ENCODE measurements around the gene TREX2. TPM values are rescaled to one million over a fixed set of nuclear protein-coding genes. Genes with fewer than 3 reads are reported as not detected.

The TREX2 gene
- total RNA-seq, 1 experiment from 2014 or later, result 2.9 TPM

DNA sequence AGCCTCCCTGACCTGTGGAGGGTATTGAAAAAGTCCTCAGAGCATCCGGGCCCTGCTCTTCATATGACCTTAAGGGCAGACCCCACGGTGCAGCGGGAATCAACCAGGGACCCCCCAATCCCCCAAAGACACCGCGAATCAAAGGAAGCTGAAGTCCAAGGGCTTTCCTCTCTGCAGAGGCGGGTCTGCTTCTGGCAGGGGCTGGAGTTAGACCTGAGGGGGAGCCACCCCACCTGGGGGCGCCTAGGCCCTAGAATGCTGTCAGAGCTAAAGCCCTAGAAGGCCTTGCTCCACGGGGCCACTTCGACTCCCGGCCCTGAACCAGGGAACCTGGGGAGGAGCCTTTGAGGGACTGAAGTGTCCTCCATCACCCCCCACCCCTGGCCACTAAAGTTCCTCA lies 27.3 kb upstream of the TREX2 start:
- Histone ChIP-seq H3K79me2 (ENCODE audit: insufficient read depth, low read length) (peaks cover 8% of the 10 kb centered on the region), H3K9ac (ENCODE audit: low read length) (no peak overlapping the region), H3K27ac (ENCODE audit: low read depth, low read length) (no peak overlapping the region), H2AFZ (ENCODE audit: low read depth, low read length, poor library complexity, severe bottlenecking) (no peak overlapping the region), H4K20me1 (ENCODE audit: insufficient read depth) (no peaks in the 10 kb centered on the region), H3K9me3 (ENCODE audit: control insufficient read depth in 1 of 2, insufficient read depth in 1 of 2, low read depth in 1 of 2, low read length in 2 of 2) (no peaks in the 10 kb centered on the region), H3K4me2 (ENCODE audit: low read length) (no peak overlapping the region), H3K9me2 (ENCODE audit: insufficient read depth) (no peaks in the 10 kb centered on the region), H3K27me3 (ENCODE audit: insufficient read depth, low read length) (no peaks in the 10 kb centered on the region), H3K36me3 (ENCODE audit: control insufficient read depth in 1 of 2, insufficient read depth in 2 of 2, low read length in 2 of 2) (no peaks in the 10 kb centered on the region), H3K4me3 (replicated peaks in 1 of 2; ENCODE audit: low read depth in 1 of 2, low read length in 2 of 2) (no peak overlapping the region), H3K4me1 (ENCODE audit: control insufficient read depth in 1 of 2, insufficient read depth in 2 of 2, low read length in 2 of 2) (peaks cover 0 to 5% of the 10 kb centered on the region in 2 experiments; a peak in 1 of 4 replicates)
- BruUV-seq (replicated peaks), result no TSS peak
- intact Hi-C loops (cut with micrococcal nuclease), result no loop called here
- no peak for ATAC-seq
- CTCF ChIA-PET, result no interaction called here
- POLR2A ChIA-PET, result no interaction called here
- no peak for DNase-seq (ENCODE audit: low read depth, low spot score)
- RAD21 ChIA-PET (ENCODE audit: low non-redundant PET in 1 of 2, low total read pairs in 2 of 2, uncharacterized antibody in 2 of 2, unreplicated experiment in 2 of 2), result no interaction called here
- TF ChIP-seq ZFX (IDR thresholded peaks at IDR 0.05), result no peak
- no peak for TF ChIP-seq CBX3 (IDR thresholded peaks at IDR 0.05; ENCODE audit: low read depth)
- TF ChIP-seq, protein P1, sequence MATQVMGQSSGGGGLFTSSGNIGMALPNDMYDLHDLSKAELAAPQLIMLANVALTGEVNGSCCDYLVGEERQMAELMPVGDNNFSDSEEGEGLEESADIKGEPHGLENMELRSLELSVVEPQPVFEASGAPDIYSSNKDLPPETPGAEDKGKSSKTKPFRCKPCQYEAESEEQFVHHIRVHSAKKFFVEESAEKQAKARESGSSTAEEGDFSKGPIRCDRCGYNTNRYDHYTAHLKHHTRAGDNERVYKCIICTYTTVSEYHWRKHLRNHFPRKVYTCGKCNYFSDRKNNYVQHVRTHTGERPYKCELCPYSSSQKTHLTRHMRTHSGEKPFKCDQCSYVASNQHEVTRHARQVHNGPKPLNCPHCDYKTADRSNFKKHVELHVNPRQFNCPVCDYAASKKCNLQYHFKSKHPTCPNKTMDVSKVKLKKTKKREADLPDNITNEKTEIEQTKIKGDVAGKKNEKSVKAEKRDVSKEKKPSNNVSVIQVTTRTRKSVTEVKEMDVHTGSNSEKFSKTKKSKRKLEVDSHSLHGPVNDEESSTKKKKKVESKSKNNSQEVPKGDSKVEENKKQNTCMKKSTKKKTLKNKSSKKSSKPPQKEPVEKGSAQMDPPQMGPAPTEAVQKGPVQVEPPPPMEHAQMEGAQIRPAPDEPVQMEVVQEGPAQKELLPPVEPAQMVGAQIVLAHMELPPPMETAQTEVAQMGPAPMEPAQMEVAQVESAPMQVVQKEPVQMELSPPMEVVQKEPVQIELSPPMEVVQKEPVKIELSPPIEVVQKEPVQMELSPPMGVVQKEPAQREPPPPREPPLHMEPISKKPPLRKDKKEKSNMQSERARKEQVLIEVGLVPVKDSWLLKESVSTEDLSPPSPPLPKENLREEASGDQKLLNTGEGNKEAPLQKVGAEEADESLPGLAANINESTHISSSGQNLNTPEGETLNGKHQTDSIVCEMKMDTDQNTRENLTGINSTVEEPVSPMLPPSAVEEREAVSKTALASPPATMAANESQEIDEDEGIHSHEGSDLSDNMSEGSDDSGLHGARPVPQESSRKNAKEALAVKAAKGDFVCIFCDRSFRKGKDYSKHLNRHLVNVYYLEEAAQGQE (IDR thresholded peaks at IDR 0.05; ENCODE audit: low read depth), result no peak

DNA sequence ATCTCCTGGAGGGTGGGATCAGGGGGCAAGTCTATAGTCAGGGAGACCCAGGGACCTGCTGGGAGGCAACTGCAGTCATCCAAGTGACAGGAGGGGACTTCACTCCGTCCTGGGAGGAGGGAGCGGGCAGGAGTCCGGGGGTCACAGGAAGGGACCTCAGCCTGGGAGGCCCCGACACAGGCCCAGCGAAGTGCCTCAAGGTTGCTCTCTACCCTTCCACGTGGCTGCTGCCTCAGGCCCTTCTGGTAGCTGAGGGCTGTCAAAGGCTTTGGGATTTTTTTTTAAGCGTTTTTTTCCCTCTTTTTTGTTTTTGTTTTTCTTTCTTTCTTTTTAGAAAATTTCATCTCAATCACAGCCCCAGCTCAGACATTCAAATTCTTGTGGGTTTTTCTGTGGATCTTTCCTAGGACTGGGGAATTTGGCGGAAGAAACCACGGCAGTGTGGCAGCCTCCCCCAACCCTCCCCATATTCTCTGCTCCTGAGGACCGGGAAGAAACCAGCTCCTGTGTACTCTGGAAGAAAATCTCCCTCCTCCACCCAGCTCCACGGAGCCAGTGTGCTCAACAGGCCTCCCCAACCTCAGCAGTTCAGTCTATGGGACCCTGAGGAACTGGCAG lies 25.9 kb upstream of the TREX2 start:
- Histone ChIP-seq H2AFZ (ENCODE audit: low read depth, low read length, poor library complexity, severe bottlenecking) (no peak overlapping the region), H3K27ac (ENCODE audit: low read depth, low read length) (no peak overlapping the region), H3K9ac (ENCODE audit: low read length) (no peak overlapping the region), H3K4me1 (ENCODE audit: control insufficient read depth in 1 of 2, insufficient read depth in 2 of 2, low read length in 2 of 2) (peaks cover 0 to 5% of the 10 kb centered on the region in 2 experiments; a peak in 1 of 4 replicates), H3K27me3 (ENCODE audit: insufficient read depth, low read length) (no peaks in the 10 kb centered on the region), H3K36me3 (ENCODE audit: control insufficient read depth in 1 of 2, insufficient read depth in 2 of 2, low read length in 2 of 2) (no peaks in the 10 kb centered on the region), H3K4me2 (ENCODE audit: low read length) (no peak overlapping the region), H3K9me2 (ENCODE audit: insufficient read depth) (no peaks in the 10 kb centered on the region), H3K9me3 (ENCODE audit: control insufficient read depth in 1 of 2, insufficient read depth in 1 of 2, low read depth in 1 of 2, low read length in 2 of 2) (no peaks in the 10 kb centered on the region), H4K20me1 (ENCODE audit: insufficient read depth) (no peaks in the 10 kb centered on the region), H3K4me3 (replicated peaks in 1 of 2; ENCODE audit: low read depth in 1 of 2, low read length in 2 of 2) (no peak overlapping the region), H3K79me2 (ENCODE audit: insufficient read depth, low read length) (peaks cover 8% of the 10 kb centered on the region)
- POLR2A ChIA-PET, result interaction anchor here (0.6 kb wide), 1 partner anchor 499 kb away, joined by 3 read pairs; no protein-coding TSS in a partner anchor
- BruUV-seq (replicated peaks), result no TSS peak
- RAD21 ChIA-PET (ENCODE audit: low non-redundant PET in 1 of 2, low total read pairs in 2 of 2, uncharacterized antibody in 2 of 2, unreplicated experiment in 2 of 2), result interaction anchor here in 1 of 2 experiments (1.7 kb wide), 1 partner anchor 35 kb away, joined by 12 read pairs; no protein-coding TSS in a partner anchor
- CTCF ChIA-PET, result interaction anchor here (0.9 to 1.9 kb wide), 2 partner anchors 9 to 35 kb away, joined by 3 to 7 read pairs; no protein-coding TSS in a partner anchor
- intact Hi-C loops (cut with micrococcal nuclease), result no loop called here
- no peak for ATAC-seq
- no peak for DNase-seq (ENCODE audit: low read depth, low spot score)
- TF ChIP-seq ZFX (IDR thresholded peaks at IDR 0.05), result no peak
- TF ChIP-seq, protein P1 (IDR thresholded peaks at IDR 0.05; ENCODE audit: low read depth), result no peak
- TF ChIP-seq POLR2AphosphoS5 (IDR thresholded peaks at IDR 0.05; ENCODE audit: low read depth, low read length), result no peak
- TF ChIP-seq YY1 (IDR thresholded peaks at IDR 0.05; ENCODE audit: extremely low read depth, insufficient replicate concordance, low read depth, low read length), result no peak
- no peak for TF ChIP-seq TCF7L2 (IDR thresholded peaks at IDR 0.05; ENCODE audit: borderline replicate concordance, extremely low read depth, insufficient read depth, insufficient read length)
- no peak for TF ChIP-seq FOSL1 (IDR thresholded peaks at IDR 0.05; ENCODE audit: low read depth)
- TF ChIP-seq EZH2phosphoT487 (IDR thresholded peaks at IDR 0.05; ENCODE audit: borderline replicate concordance), result no peak
- no peak for TF ChIP-seq EZH2 (IDR thresholded peaks at IDR 0.05)
- TF ChIP-seq ZNF274 (IDR thresholded peaks at IDR 0.05; ENCODE audit: low read depth, low read length), result no peak
- TF ChIP-seq RAD21 (IDR thresholded peaks at IDR 0.05; ENCODE audit: low read depth), result no peak
- TF ChIP-seq CEBPB (IDR thresholded peaks at IDR 0.05; ENCODE audit: low read depth), result no peak
- no peak for TF ChIP-seq POLR2A (IDR thresholded peaks at IDR 0.05; ENCODE audit: borderline replicate concordance, extremely low read depth, insufficient read depth, insufficient read length)
